HG03565 (cell line): ENCODE data around the gene NPHP4.

ENCODE experiments used
- ATAC-seq: cut with Tn5 transposase; IDR thresholded peaks from one replicate; pipeline ENCODE4 v1.9.1; 2021; ENCODE audit warnings: mild to moderate bottlenecking, moderate library complexity; ENCODE audit not compliant: unreplicated experiment

NPHP4 gene

DNA sequence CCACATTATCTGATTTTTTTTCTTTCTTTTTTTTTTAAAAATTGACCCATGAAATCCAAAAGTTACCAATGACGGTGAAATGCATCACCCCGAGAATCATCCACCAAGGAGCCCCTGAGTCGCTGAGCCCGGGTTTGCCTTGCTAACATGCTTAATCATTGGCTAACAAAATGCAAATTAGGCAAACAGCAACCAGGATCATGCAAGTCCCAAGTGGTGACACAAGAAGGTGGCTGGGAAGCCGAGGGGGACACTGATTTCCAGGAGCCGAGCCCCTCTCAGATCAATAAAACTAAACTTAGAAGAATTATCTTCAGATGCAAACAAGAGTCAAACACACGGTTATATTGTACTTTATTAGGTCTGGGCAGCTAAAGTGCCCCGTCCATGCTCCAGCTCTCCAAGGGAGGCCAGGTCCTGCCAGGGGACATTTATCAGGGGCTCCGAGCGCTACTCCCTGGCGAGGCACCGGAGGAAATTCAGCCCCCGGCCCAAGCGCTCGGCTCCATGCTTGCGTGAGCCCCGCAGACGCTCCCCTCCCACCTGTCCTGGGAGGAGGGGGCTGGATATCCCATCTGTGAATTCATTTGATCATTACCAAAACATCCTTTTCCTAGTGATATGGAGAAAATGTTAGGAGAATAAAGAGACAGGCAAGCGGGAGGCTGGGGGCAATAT, 154.1 kb downstream of the NPHP4 start:
- ATAC-seq, result no peak

DNA sequence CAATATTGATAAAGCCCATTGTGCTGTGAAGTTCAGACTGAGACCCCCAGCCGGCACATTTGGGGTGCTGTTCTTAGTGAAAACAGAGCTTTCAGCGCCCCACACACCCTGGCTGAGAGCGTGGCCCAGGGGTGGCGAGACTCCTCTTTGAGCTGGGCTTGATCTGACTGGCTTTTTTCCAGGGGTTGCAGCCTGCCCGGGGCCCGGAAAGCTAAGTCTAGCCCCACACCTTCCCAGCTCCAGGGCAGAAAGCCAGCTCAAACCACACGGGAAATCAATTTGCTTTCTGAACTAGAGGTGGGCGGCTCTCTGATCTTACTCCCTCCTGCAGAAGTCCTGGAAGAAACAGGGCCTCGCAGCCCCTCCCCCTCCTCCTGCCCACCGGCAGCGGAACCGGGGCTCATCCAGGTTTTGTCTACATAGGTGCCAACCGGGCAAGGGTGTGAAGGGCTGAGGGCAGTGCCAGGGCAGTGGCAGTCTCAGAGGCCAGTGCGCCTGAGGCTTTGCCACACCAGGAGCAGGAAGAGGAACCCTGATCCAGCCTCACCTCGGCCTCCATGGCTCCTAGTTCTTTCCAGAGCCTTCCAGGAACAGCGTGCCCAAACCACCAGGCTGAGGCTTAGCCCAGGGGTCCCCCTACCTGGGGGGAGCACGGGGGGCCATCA, 155.3 kb downstream of the NPHP4 start:
- no peak for ATAC-seq

- ATAC-seq, result no peak
Measured at GRCh38 chr1:5835179-5835562, 157.1 kb downstream of the NPHP4 start.

DNA sequence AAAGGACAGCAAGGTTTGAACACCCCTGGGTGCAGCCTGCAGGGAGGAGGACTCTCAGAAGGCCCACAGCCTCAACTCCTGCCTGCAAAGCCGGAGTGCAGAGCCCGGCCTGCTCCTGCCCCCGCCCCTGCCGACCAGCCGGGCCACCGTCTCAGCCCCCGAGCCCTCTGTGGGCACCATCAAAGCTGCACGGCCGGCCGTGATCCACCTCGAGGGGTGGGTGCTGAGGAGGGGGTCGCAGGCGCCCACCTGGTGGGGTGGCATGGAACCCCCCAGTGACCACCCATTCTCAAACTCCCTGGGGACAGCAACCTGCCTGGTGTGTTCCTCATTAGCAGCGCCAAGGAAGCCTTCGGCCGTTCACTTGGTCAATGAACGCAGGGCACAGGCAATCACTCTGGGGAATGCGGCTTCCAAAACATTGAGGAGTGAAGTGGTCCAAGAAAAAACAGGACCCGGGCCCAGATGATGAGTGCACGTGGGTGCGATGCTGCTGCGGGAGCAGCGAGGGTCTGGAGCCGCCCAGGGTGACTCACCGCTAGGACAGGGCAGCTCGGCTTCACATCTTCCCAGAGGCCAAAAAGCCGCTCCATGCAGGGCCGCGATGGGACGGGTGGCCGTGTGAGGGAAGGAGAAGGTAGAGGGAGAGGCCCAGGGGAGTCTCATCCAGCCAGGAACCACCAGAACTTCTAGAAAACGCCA, 157.6 kb downstream of the NPHP4 start:
- no peak for ATAC-seq

GRCh38 chr1:5833911-5834310, 158.3 kb downstream of the NPHP4 start:
- no peak for ATAC-seq

GRCh38 chr1:5832916-5833895, 159.0 kb downstream of the NPHP4 start:
- ATAC-seq, result no peak

DNA sequence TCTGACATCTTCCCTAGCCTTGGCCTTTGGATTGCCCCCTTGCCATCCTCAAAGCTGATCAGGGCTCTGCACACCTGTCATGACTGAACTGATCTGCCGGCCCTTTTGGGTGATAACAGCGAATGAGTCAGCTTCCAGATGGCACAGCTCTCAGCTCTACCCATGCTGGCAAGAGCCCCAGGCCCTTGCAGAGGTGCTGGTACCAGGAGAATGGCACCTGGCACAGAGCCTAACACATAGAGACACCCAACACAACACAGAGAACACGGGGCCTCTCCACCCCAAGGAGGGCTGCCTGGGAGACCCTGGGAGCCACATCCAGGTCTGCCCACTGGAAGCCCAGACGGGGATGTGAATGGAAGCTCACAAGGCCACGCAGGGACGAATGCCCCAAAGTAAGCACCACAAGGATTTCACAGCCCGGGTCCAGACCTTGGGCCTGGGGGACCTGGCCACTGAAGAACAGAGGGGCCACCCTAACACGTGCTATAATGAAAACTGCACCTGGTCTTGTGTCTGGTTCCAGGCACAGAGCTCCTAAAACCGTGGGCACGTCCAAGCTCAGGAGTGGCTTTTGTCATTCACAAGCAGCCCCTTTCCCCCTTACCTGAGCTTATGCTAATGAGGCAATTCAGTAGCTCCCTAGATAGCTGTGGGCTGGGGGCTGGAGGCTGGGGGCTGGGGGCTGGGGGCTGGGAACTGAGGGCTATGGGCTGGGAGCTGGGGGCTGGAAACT, 160.5 kb downstream of the NPHP4 start:
- no peak for ATAC-seq

DNA sequence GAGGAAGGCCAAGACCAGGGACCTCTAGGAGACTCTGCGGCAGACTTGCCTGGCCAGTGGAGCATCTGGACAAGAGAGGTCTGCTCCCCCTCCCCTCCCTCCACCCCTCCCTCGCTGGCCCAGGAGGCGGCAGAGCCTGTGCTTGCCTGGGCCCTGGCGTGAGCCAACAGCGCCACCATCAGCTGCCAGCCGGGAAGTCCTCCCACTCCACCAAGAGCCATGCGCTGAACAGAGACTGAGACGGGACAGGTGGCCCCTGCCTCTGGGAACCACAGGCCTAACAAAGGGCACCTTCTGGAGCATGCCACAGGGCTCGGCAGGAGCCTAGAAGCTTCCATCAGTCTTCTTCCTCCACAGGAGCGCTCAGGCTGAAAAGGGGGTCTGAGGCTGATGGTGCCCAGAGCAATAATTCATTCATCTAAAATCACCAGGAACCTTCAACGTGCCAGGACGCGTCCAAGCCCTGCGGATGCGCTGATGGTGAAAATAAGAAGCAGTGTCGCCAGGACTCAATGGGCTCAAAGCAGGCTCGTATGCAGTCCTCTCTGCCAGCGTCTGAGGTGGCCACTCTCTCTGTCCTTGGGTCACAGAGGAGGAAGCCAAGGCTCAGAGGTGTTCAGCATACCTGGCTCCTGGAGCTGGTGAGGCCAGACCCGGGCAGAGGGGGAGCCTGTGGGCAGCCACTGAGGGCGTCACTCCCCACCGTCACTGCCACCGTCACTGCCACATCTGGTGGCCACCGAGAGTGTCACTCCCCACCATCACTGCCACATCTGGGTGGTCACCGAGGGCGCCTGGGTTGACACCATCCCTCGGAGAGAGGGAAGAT, 161.2 kb downstream of the NPHP4 start:
- ATAC-seq, result no peak

GRCh38 chr1:5829414-5829813, 162.8 kb downstream of the NPHP4 start:
- ATAC-seq, result no peak

DNA sequence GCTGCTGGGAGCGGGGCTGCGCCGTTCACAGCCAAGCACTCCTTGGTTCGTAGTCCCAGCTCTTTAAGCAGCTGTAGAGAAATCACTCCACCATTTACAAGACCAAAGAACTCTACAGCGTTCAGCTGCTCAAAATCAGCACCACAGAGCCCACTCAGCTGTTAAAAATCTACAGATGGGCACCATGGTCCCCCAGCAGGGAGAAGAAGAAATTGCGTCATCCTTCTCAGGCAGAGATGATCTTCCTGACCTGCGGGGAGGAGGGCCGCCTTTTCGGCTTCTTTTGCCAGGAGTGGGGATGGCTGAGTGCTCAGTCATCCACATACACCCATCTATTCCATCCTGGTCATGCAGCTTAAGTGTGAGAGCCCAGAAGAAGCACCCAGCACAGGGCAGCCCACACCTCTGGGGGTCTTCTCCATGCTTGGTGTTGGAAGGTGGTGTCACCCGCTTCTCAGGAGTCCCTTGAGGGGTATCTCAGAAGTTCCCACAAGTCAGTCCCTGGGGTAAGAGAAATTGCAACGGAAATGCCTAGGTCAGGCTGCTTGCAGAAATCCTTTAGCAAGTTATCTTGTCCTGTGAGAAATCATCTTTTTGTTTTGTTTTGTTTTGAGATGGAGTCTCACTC, 163.8 kb downstream of the NPHP4 start:
- ATAC-seq, result no peak

DNA sequence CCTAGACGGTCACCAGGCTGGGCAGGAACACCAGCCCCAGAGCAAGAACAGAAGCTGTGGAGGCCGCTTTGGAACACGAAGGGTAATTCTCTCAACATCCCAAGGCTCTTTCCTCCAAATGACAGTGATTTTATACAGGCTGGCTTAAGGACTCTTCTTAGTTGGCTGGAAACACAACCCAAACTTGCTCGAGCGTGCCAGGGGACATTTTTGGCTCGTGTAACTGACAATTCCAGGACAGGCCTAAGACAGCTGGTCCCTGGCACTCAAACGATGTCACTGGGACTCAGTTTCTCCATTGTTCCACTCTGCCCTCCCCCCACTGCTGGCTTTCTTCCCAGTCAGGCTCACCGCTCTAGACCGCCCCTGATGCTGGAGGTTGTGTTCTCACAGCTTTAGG, 164.7 kb downstream of the NPHP4 start:
- ATAC-seq, result no peak

- no peak for ATAC-seq
Measured at GRCh38 chr1:5826601-5827000, 165.6 kb downstream of the NPHP4 start.

GRCh38 chr1:5822726-5823125, 169.5 kb downstream of the NPHP4 start:
- no peak for ATAC-seq

DNA sequence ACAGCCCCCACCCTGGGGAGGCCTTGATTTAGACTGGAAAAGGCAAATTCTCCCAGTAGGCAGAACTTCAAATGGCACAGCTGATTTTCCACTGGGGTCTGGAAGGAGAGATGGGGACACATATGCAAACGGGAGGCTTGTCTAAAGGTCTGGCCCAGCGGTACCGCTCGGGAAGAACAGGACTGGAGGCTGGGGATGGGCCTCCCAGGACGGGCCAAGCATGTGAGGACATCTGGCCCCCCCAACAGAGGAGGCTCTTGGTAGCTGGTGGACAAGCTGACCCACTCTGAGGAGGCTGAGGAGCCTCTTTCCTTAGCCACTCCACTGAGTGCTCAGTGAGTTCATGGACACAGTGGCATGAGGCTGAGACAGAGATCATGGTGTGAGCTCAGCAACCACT, 170.0 kb downstream of the NPHP4 start:
- ATAC-seq, result no peak

- ATAC-seq, result no peak
Measured at GRCh38 chr1:5821540-5822176, 170.6 kb downstream of the NPHP4 start.

DNA sequence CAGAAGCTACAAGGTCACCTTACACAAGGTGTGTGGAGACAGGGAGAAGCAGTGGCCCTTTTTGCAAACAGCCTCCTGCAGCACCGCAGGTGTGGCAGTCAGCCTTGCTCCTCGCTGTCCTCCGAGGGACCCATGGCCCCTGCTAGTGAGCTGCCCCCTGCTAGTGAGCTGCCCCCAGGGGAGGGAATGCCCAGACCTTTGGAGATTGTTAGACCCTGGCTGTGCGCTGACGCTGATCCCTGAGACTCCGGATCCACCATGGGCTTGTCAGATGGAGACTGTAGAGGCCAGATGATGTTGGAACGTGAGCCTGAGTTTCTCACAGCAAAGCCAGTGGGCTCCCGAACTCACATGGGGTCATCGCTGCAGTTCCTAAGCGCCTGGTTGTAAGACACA, 172.2 kb downstream of the NPHP4 start:
- no peak for ATAC-seq

DNA sequence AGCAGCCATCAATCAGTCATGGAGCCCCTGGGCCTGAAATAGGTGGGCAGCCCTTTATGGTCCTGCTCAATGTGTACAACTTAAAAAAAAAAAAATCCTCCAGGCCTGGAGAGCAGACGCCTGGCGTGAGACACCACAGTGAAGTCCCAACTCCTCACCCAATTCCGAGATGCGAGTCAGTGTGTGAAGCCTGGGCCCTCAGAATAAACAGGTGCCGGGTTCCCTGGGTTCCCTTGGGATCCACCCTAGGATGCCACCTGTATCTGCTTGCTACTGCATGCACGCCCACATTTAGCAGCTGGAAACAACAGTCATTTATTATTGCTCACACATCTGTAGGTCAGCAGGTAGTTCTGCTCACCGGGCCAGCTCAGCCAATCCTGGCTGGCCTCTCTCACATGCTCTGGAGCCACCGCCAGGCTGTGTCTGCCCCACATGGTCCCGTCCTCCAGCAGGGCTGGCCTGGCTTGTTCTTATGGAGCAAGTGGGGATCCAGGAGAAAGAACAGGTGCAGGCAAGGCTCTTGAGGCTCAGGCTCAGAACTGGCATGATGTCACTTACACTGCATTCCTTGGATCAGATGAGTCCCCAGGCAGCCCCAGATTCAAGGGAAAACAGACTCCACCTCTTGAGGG, 172.7 kb downstream of the NPHP4 start:
- ATAC-seq, result no peak

DNA sequence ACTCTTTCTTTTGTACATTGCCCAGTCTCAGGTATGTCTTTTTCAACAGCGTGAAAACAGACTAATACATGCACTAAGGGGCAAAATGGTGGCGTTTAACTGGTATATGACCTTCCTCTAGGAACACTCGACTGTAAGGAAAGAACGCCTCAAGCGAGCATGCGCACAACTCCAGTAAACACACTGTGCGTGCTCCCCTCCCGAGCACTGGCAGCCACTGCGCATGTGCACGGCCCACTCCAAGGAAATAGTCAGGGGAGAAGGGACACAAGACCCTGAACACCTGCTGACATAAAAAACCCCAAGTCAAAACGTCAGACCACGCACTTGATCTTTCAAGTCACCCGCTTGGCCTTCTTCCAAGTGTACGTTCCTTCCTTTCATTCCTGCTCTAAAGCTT, 173.5 kb downstream of the NPHP4 start:
- no peak for ATAC-seq
